Panc1 (cell line): ENCODE results near the gene SMNDC1. TPM values are rescaled to one million over a fixed set of nuclear protein-coding genes. Genes with fewer than 3 reads are reported as not detected.

Source experiments
- ATAC-seq: fragments of 200-7000 bp; cut with Tn5 transposase; 2 replicates; pipeline ENCODE4 v1.9.1; 2020; ENCODE audit warnings: mild to moderate bottlenecking, moderate library complexity
- BruUV-seq: library from RNA; stranded (reverse); fragments of 400-500 nt; replicated peaks from 2 replicates; lab custom pipeline; 2021; lab: Mats Ljungman, UMichigan
- CTCF ChIA-PET: fragments of 300-600 bp; sonication (Branson Sonifier 250); formaldehyde crosslinking; loops from one replicate; lab custom pipeline; 2022; ENCODE audit warnings: antibody characterized with exemption; lab: Charles Lee
- POLR2A ChIA-PET: fragments of 300-600 bp; sonication (Branson Sonifier 250); formaldehyde crosslinking; loops from one replicate; lab custom pipeline; 2022; ENCODE audit warnings: antibody characterized with exemption; lab: Charles Lee
- DNase-seq: peaks from one replicate; pipeline ENCODE4 v3.0.0-alpha.2; 2010; ENCODE audit warnings: low read depth, low spot score
- H3K27ac ChIP-seq: 2 replicates; pipeline ENCODE4 v1.5.1; 2011; ENCODE audit warnings: mild to moderate bottlenecking, low read length, inconsistent platforms
- H3K27me3 ChIP-seq: fragments of 200-500 bp; sonication (Bioruptor generic); 2 replicates; pipeline ENCODE4 v1.6.0; 2014; ENCODE audit warnings: low read length, inconsistent platforms; ENCODE audit not compliant: control insufficient read depth, insufficient read depth
- H3K36me3 ChIP-seq: fragments of 200-500 bp; sonication (Bioruptor generic); 2 replicates; pipeline ENCODE4 v1.5.1; 2014; ENCODE audit warnings: inconsistent platforms, mild to moderate bottlenecking, low read length, moderate library complexity; ENCODE audit not compliant: control insufficient read depth, insufficient read depth
- H3K4me1 ChIP-seq: 2 replicates; pipeline ENCODE4 v1.5.1; 2011; ENCODE audit warnings: inconsistent platforms, mild to moderate bottlenecking, low read length, moderate library complexity; ENCODE audit not compliant: control insufficient read depth, insufficient read depth
- H3K4me3 ChIP-seq, 2 experiments: 2 replicates each; pipeline ENCODE4 v1.5.1; 2011 to 2012; ENCODE audit warnings: low read depth in 2 of 2, low read length in 2 of 2, mild to moderate bottlenecking in 2 of 2, inconsistent platforms in 1 of 2, moderate library complexity in 1 of 2
- H3K9me3 ChIP-seq: fragments of 200-500 bp; sonication (Bioruptor generic); 2 replicates; pipeline ENCODE4 v1.5.1; 2014; ENCODE audit warnings: low read depth, mild to moderate bottlenecking, inconsistent platforms, low read length, moderate library complexity; ENCODE audit not compliant: control insufficient read depth, insufficient read depth
- POLR2AphosphoS5 ChIP-seq: IDR thresholded peaks from 2 replicates; pipeline ENCODE4 v1.6.1; 2012; ENCODE audit warnings: mild to moderate bottlenecking, low read depth, low read length, moderate library complexity
- SIN3A ChIP-seq: IDR thresholded peaks from 2 replicates; pipeline ENCODE4 v1.6.1; 2012; ENCODE audit warnings: low read depth, mild to moderate bottlenecking, low read length, moderate library complexity, borderline replicate concordance; ENCODE audit not compliant: insufficient read depth
- TCF7L2 ChIP-seq: IDR thresholded peaks from 2 replicates; pipeline ENCODE4 v1.6.1; 2011; ENCODE audit warnings: mild to moderate bottlenecking, low read depth, low read length, inconsistent platforms
- in situ Hi-C: cut with HindIII; loops from 2 replicates; pipeline ENCODE4 v1.10.0; 2016; ENCODE audit warnings: low sequenced_read_pairs, low pct_unique_long_range_greater_than_20kb
- intact Hi-C: fragments of 100-400 bp; cut with micrococcal nuclease; formaldehyde crosslinking; loops from one replicate; pipeline ENCODE4 v1.10.0; 2022; ENCODE audit not compliant: unreplicated experiment
- total RNA-seq: library from RNA; stranded (reverse); gene quantifications from one replicate; pipeline ENCODE4 v1.2.1, GENCODE V29; 2021; ENCODE audit not compliant: unreplicated experiment
- TF ChIP-seq, protein P1 (sequence below): fragments of 450-650 bp; IDR thresholded peaks from 2 replicates; pipeline ENCODE4 v1.5.1; 2017; ENCODE audit warnings: mild to moderate bottlenecking
- TF ChIP-seq, protein P2 (sequence below), 2 experiments: IDR thresholded peaks; 2 replicates each; pipeline ENCODE4 v1.6.1; 2011 to 2012; ENCODE audit warnings: low read depth in 2 of 2, control low read depth in 1 of 2, low read length in 1 of 2, mild to moderate bottlenecking in 1 of 2, moderate library complexity in 1 of 2; ENCODE audit not compliant: insufficient read depth in 1 of 2

SMNDC1 gene
- total RNA-seq, 1 experiment from 2014 or later, result 62.2 TPM

GRCh38 chr10:110317866-110318850, 13.4 kb upstream of the SMNDC1 start:
- no peaks in the 10 kb centered on the region for H3K36me3 ChIP-seq
- H3K27ac ChIP-seq, result no peak overlapping the region
- ChIA-PET CTCF (no interaction called here), POLR2A (no interaction called here)
- H3K27me3 ChIP-seq, result no peaks in the 10 kb centered on the region
- H3K4me3 ChIP-seq, result no peak overlapping the region
- H3K9me3 ChIP-seq, result peaks cover 7% of the 10 kb centered on the region; the same call in 1 of the 2 replicates
- DNase-seq (no peak), ATAC-seq (peak; percentile 30; the same call in 1 of the 2 replicates)
- BruUV-seq, result no TSS peak
- intact Hi-C loops (no loop called here), in situ Hi-C loops (no loop called here)
- TF ChIP-seq, protein P1, sequence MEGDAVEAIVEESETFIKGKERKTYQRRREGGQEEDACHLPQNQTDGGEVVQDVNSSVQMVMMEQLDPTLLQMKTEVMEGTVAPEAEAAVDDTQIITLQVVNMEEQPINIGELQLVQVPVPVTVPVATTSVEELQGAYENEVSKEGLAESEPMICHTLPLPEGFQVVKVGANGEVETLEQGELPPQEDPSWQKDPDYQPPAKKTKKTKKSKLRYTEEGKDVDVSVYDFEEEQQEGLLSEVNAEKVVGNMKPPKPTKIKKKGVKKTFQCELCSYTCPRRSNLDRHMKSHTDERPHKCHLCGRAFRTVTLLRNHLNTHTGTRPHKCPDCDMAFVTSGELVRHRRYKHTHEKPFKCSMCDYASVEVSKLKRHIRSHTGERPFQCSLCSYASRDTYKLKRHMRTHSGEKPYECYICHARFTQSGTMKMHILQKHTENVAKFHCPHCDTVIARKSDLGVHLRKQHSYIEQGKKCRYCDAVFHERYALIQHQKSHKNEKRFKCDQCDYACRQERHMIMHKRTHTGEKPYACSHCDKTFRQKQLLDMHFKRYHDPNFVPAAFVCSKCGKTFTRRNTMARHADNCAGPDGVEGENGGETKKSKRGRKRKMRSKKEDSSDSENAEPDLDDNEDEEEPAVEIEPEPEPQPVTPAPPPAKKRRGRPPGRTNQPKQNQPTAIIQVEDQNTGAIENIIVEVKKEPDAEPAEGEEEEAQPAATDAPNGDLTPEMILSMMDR, result no peak
- TF ChIP-seq, protein P2, sequence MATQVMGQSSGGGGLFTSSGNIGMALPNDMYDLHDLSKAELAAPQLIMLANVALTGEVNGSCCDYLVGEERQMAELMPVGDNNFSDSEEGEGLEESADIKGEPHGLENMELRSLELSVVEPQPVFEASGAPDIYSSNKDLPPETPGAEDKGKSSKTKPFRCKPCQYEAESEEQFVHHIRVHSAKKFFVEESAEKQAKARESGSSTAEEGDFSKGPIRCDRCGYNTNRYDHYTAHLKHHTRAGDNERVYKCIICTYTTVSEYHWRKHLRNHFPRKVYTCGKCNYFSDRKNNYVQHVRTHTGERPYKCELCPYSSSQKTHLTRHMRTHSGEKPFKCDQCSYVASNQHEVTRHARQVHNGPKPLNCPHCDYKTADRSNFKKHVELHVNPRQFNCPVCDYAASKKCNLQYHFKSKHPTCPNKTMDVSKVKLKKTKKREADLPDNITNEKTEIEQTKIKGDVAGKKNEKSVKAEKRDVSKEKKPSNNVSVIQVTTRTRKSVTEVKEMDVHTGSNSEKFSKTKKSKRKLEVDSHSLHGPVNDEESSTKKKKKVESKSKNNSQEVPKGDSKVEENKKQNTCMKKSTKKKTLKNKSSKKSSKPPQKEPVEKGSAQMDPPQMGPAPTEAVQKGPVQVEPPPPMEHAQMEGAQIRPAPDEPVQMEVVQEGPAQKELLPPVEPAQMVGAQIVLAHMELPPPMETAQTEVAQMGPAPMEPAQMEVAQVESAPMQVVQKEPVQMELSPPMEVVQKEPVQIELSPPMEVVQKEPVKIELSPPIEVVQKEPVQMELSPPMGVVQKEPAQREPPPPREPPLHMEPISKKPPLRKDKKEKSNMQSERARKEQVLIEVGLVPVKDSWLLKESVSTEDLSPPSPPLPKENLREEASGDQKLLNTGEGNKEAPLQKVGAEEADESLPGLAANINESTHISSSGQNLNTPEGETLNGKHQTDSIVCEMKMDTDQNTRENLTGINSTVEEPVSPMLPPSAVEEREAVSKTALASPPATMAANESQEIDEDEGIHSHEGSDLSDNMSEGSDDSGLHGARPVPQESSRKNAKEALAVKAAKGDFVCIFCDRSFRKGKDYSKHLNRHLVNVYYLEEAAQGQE (IDR thresholded peaks at IDR 0.05; ENCODE audit: insufficient read depth in 1 of 2, low read depth in 2 of 2, low read length in 1 of 2), result no peak
- no peak for TF ChIP-seq POLR2AphosphoS5
- TF ChIP-seq SIN3A, result no peak
- no peak for TF ChIP-seq TCF7L2
- H3K4me1 ChIP-seq, result no peaks in the 10 kb centered on the region

DNA sequence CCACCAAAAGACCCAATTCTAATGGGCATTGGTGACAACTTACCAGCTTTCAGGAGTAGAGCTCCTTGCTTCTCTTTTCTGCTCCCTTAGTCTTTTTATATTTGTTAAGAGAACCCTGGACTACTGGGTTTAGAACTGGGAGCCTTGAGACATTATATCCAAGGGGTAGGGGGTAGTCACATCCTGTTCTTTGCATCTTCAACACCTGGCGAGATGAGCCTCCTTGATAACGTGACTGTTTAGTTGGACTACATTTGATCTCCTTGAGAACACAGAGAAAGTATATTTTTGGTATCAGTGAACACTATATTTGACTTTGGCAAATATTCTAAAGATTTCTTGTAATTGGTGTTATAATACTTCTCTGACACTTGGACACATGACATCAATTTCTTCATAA, 9.0 kb upstream of the SMNDC1 start:
- in situ Hi-C loops, result no loop called here

More for the DNA sequence above, 9.0 kb upstream of the SMNDC1 start:
- Histone ChIP-seq H3K4me1 (no peaks in the 10 kb centered on the region), H3K4me3 (no peak overlapping the region), H3K36me3 (no peaks in the 10 kb centered on the region), H3K27ac (no peak overlapping the region), H3K9me3 (no peaks in the 10 kb centered on the region), H3K27me3 (no peaks in the 10 kb centered on the region)
- intact Hi-C loops, result no loop called here
- no peak for TF ChIP-seq POLR2AphosphoS5
- TF ChIP-seq, protein P2 (IDR thresholded peaks at IDR 0.05; ENCODE audit: insufficient read depth in 1 of 2, low read depth in 2 of 2, low read length in 1 of 2), result no peak
- no peak for TF ChIP-seq SIN3A
- TF ChIP-seq, protein P1, result no peak
- no peak for TF ChIP-seq TCF7L2
- ChIA-PET POLR2A (no interaction called here), CTCF (interaction anchor here (0.5 kb wide), 1 partner anchor 557 kb away, joined by 9 read pairs; no protein-coding TSS in a partner anchor)
- no TSS peak for BruUV-seq
- no peak for DNase-seq
- ATAC-seq, result no peak
